ENCODE data around the gene B4GALT3.

Gene B4GALT3

DNA sequence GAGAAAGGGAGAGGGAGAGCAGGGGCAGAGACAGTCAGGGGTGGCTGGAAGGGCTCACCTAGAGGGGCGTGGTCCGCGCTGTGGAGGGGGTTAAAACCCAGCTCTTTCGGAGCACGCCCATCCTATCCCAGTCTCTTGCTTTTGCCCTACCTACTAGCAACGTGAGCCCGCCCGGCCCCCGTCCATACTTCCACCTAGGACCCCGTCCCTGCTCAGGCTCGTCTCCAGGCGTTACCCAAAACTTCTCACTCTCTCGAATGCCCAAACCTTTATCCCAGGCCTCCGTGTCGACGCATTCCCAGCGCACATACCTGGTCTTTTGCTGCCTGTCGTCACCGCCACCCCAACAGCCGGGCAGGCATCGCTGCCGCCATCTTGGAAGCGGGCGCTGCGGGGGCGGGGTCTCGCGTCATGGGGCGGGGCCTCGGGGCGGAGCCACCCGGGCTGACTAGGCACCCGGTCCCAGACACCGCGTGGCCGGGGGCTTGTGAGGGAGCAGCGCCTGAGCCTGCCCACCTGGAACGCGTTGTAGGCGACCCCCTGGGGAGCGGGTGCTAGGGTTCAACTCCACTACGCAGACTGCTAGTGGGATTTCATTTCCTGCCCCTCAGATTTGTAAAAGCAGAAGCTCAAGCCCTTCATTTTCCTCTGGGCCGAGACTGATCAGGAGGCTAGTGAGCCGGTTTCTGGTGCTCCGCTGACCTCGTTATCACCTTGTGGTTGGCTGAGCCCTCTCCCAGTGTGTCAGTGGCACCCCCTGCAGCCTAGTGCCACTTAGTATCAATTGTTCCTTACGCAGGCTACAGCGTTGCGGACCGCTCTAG is at the start of gene B4GALT3:
B4GALT3 (minus strand) TSS at position 396 of the 824 bp plus-strand sequence. CDS start 1,447 bp downstream, outside the sequence.
- in situ Hi-C loops (cut with MboI; ENCODE audit: low sequenced_read_pairs), result loop anchor here (25.0 kb wide), 1 partner anchor 560 kb away; the partner anchor contains the start of gene DUSP12

GRCh38 chr1:161226759-161227158 is 49.5 kb upstream of the B4GALT3 start:
- in situ Hi-C loops (cut with MboI; ENCODE audit: low sequenced_read_pairs), result loop anchor here (5.0 kb wide), 1 partner anchor 66 kb away; no protein-coding TSS in a partner anchor

GRCh38 chr1:161226320-161226711 is 49.0 kb upstream of the B4GALT3 start:
- in situ Hi-C loops (cut with MboI; ENCODE audit: low sequenced_read_pairs), result loop anchor here (5.0 kb wide), 1 partner anchor 66 kb away; no protein-coding TSS in a partner anchor

GRCh38 chr1:161225534-161226319 is 48.4 kb upstream of the B4GALT3 start, which contains the start of gene TOMM40L:
TSS of gene TOMM40L (plus strand) at chr1:161226060. CDS start at chr1:161226490, 430 bp downstream.
- in situ Hi-C loops (cut with MboI; ENCODE audit: low sequenced_read_pairs), result loop anchor here (5.0 kb wide), 1 partner anchor 67 kb away; no protein-coding TSS in a partner anchor

DNA sequence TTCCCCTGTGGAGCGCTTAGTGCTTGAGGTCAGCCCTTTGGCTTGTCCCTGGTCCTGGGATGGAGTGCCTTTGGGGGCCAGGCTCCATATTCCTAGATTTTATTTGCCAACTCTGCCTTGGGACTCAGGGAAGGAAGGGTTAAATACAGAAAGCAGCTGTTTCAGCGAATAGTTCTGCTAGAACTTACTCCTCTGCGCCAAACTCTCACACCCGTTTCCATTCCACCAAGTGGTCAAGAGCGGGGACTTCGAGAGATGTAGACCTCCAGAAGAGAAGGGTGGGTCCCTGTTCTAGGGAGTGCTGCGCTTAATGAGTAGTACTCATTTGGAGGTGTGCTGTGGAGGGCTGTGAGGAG is 47.8 kb upstream of the B4GALT3 start:
- in situ Hi-C loops (cut with MboI; ENCODE audit: low sequenced_read_pairs), result loop anchor here (5.0 kb wide), 1 partner anchor 67 kb away; no protein-coding TSS in a partner anchor

DNA sequence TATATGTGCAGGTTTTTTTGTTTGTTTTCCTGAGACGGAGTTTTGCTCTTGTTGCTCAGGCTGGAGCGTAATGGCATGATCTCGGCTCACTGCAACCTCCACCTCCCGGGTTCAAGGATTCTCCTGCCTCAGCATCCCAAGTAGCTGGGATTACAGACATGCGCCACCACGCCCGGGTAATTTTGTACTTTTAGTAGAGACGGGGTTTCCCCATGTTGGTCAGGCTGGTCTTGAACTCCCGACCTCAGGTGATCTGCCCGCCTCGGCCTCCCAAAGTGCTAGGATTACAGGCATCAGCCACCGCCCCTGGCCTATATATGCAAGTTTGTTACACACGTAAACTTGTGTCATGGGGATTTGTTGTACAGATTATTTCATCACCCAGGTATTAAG is 47.4 kb upstream of the B4GALT3 start:
- in situ Hi-C loops (cut with MboI; ENCODE audit: low sequenced_read_pairs), result loop anchor here (5.0 kb wide), 1 partner anchor 68 kb away; no protein-coding TSS in a partner anchor

GRCh38 chr1:161223805-161224694 is 46.7 kb upstream of the B4GALT3 start:
- in situ Hi-C loops (cut with MboI; ENCODE audit: low sequenced_read_pairs), result no loop called here

GRCh38 chr1:161222175-161223019 is 45.1 kb upstream of the B4GALT3 start:
- in situ Hi-C loops (cut with MboI; ENCODE audit: low sequenced_read_pairs), result no loop called here

- in situ Hi-C loops (cut with MboI; ENCODE audit: low sequenced_read_pairs), result no loop called here
Measured at GRCh38 chr1:161220002-161220401, 42.7 kb upstream of the B4GALT3 start.

DNA sequence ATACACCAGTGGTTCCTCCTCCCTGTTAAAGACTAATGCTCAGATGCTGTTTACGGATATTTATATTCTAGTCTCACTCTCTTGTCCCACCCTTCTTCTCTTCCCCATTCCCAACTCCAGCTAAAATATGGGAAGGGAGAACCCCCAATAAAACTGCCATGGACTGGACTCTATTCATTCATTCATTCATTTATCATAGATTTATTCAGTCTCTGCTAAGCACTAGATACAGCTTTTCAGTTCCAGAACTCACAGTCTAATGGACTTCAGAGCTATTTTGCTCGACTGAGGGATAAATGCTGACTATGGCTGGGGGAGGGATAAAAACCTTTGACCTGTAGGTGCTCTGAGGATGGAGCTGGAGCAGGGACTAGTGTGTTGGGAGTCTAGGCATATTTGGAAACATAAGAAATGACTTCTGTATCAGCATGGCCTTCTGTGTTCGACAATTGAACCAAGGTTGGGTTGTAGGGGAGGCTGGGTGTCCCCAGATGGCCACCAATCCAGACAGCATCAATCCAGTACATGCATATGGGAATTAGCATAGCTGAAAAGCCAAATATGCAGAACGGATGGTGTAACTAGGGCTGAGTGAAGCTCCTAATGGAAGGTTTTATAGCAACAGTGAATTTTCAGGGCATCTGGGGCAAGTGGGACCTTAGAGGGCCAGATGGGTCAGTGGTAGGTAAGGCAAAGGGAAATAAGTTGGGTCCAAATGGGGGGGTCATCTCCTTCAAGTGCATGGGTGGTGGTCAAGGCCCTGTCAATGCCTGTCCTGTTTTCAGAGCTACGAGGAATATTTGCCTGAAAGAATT is 42.0 kb upstream of the B4GALT3 start:
- in situ Hi-C loops (cut with MboI; ENCODE audit: low sequenced_read_pairs), result no loop called here

- in situ Hi-C loops (cut with MboI; ENCODE audit: low sequenced_read_pairs), result no loop called here
Measured at GRCh38 chr1:161218301-161219077, 41.2 kb upstream of the B4GALT3 start.

- in situ Hi-C loops (cut with MboI; ENCODE audit: low sequenced_read_pairs), result no loop called here
Measured at GRCh38 chr1:161217831-161218230, 40.5 kb upstream of the B4GALT3 start.

GRCh38 chr1:161216945-161217712 is 39.8 kb upstream of the B4GALT3 start:
- in situ Hi-C loops (cut with MboI; ENCODE audit: low sequenced_read_pairs), result no loop called here

DNA sequence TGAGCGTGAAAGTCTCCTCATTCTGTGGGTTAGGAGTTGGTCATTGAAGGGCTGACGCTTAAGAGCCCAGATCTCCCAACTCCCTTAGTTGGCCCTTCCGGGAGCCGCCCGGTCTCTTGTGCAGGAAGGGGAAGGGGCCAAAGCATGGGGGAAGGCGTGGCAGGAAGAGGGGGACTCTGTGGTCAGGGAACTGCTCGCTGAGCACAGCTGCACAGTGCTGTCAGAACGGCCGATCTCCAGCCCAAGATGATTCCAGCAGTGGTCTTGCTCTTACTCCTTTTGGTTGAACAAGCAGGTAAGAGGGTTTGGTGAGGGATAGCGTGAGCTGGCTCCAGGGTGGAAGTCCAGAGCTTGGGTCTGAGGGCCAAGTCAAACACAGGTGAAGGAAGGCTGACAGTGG is 37.8 kb upstream of the B4GALT3 start, which contains the start of gene FCER1G:
FCER1G (plus strand) TSS at position 220 of the 400 bp plus-strand sequence; CDS start at position 247, 27 bp downstream.
- in situ Hi-C loops (cut with MboI; ENCODE audit: low sequenced_read_pairs), result no loop called here

- in situ Hi-C loops (cut with MboI; ENCODE audit: low sequenced_read_pairs), result no loop called here
Measured at GRCh38 chr1:161214369-161214768, 37.1 kb upstream of the B4GALT3 start.

DNA sequence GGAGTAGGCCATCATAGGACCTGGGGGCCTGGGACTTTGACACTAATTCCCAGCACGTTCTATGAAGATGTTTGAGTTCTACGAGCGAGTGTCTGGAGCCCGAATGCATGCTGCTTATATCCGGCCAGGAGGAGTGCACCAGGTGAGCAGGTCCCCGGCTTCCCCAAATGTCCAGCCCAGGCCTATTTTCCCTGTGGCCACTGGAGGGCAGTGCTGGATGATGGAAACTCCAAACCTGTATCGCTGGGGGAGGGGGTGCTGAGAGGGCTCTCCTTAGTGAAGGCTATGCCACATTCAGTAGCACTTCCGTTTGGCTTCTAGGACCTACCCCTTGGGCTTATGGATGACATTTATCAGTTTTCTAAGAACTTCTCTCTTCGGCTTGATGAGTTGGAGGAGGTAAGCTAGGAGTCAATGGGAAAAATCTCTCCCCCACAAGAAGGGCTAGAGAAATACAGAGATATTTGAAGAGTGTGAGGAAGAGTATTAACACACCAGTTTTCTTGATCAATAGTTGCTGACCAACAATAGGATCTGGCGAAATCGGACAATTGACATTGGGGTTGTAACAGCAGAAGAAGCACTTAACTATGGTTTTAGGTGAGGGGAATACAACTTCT is 32.6 kb upstream of the B4GALT3 start:
- in situ Hi-C loops (cut with MboI; ENCODE audit: low sequenced_read_pairs), result no loop called here

GRCh38 chr1:161207173-161207572 is 29.9 kb upstream of the B4GALT3 start:
- in situ Hi-C loops (cut with MboI; ENCODE audit: low sequenced_read_pairs), result no loop called here
